IMR-90 (cell line): ENCODE results near the gene COLEC12. TPM values are rescaled to one million over a fixed set of nuclear protein-coding genes. Genes with fewer than 3 reads are reported as not detected.

Source experiments
- ATAC-seq: fragments of 200-7000 bp; cut with Tn5 transposase; 2 replicates; pipeline ENCODE4 v1.9.1; 2020; ENCODE audit warnings: low read depth, mild to moderate bottlenecking, moderate library complexity
- BruUV-seq: library from RNA; stranded (reverse); fragments of 400-500 nt; replicated peaks from 2 replicates; lab custom pipeline; 2021; lab: Mats Ljungman, UMichigan
- CTCF ChIA-PET: fragments of 300-600 bp; formaldehyde crosslinking; extraction: SDS; loops from one replicate; lab custom pipeline; 2021; ENCODE audit warnings: antibody characterized with exemption; lab: Yijun Ruan, JAX
- POLR2A ChIA-PET: fragments of 300-600 bp; sonication (Branson Sonifier 250); formaldehyde crosslinking; loops from one replicate; lab custom pipeline; 2022; ENCODE audit warnings: antibody characterized with exemption; ENCODE audit not compliant: unreplicated experiment; lab: Charles Lee
- DNase-seq: peaks from one replicate; pipeline ENCODE4 v3.0.0; 2013
- H2AFZ ChIP-seq: replicated peaks from 2 replicates; pipeline ENCODE3; 2013; ENCODE audit warnings: low read length, mild to moderate bottlenecking; ENCODE audit not compliant: poor library complexity
- H2AK5ac ChIP-seq: 2 replicates; pipeline ENCODE4 v1.6.1; 2013; ENCODE audit warnings: low read depth, low read length, inconsistent platforms
- H2AK9ac ChIP-seq: replicated peaks from 2 replicates; pipeline ENCODE3; 2013; ENCODE audit warnings: mild to moderate bottlenecking, low read depth, low read length, moderate library complexity; ENCODE audit not compliant: poor library complexity
- H2BK120ac ChIP-seq: 2 replicates; pipeline ENCODE4 v1.6.1; 2013; ENCODE audit warnings: low read depth, low read length, inconsistent platforms
- H2BK15ac ChIP-seq: 3 replicates; pipeline ENCODE4 v1.6.1; 2013; ENCODE audit warnings: low read depth, low read length, inconsistent platforms
- H2BK20ac ChIP-seq: 2 replicates; pipeline ENCODE4 v1.6.1; 2013; ENCODE audit warnings: low read depth, mild to moderate bottlenecking, inconsistent platforms, low read length, moderate library complexity
- H2BK5ac ChIP-seq: 2 replicates; pipeline ENCODE4 v1.6.1; 2013; ENCODE audit warnings: mild to moderate bottlenecking, low read depth, low read length, inconsistent platforms; ENCODE audit not compliant: poor library complexity, severe bottlenecking
- H3K14ac ChIP-seq: replicated peaks from 2 replicates; pipeline ENCODE4 v1.6.1; 2013; ENCODE audit warnings: low read depth, low read length, inconsistent platforms
- H3K18ac ChIP-seq: 2 replicates; pipeline ENCODE4 v1.6.1; 2013; ENCODE audit warnings: low read depth, low read length, control low read depth
- H3K23ac ChIP-seq: 2 replicates; pipeline ENCODE4 v1.6.1; 2013; ENCODE audit warnings: low read depth, low read length, inconsistent platforms
- H3K27ac ChIP-seq: 2 replicates; pipeline ENCODE4 v1.5.1; 2013; ENCODE audit warnings: mild to moderate bottlenecking, control low read depth, low read length; ENCODE audit not compliant: insufficient read depth
- H3K27me3 ChIP-seq: 2 replicates; pipeline ENCODE4 v1.6.1; 2013; ENCODE audit warnings: low read length; ENCODE audit not compliant: control insufficient read depth, insufficient read depth
- H3K36me3 ChIP-seq: 2 replicates; pipeline ENCODE4 v1.6.1; 2013; ENCODE audit warnings: low read length, mixed read lengths; ENCODE audit not compliant: control insufficient read depth, insufficient read depth
- H3K4ac ChIP-seq: 2 replicates; pipeline ENCODE4 v1.6.1; 2013; ENCODE audit warnings: low read depth, low read length, inconsistent platforms
- H3K4me1 ChIP-seq: 2 replicates; pipeline ENCODE4 v1.6.1; 2013; ENCODE audit warnings: low read length, mixed read lengths; ENCODE audit not compliant: control insufficient read depth, insufficient read depth
- H3K4me2 ChIP-seq: 2 replicates; pipeline ENCODE4 v1.6.1; 2013; ENCODE audit warnings: low read depth, mild to moderate bottlenecking, control low read depth, low read length, moderate library complexity
- H3K4me3 ChIP-seq: 2 replicates; pipeline ENCODE4 v1.5.1; 2013; ENCODE audit warnings: low read depth, mild to moderate bottlenecking, control low read depth, low read length, moderate library complexity; ENCODE audit not compliant: insufficient read depth
- H3K56ac ChIP-seq: 2 replicates; pipeline ENCODE4 v1.6.1; 2013; ENCODE audit warnings: low read length, inconsistent platforms; ENCODE audit not compliant: insufficient read depth; ENCODE audit errors: extremely low read depth
- H3K79me1 ChIP-seq, 2 experiments: 2 replicates each; pipeline ENCODE4 v1.6.1; 2013; ENCODE audit warnings: low read length in 2 of 2, inconsistent platforms in 1 of 2, low read depth in 1 of 2
- H3K9ac ChIP-seq: 2 replicates; pipeline ENCODE4 v1.6.1; 2013; ENCODE audit warnings: low read depth, low read length, control low read depth
- H3K9me1 ChIP-seq: 2 replicates; pipeline ENCODE4 v1.6.1; 2013; ENCODE audit warnings: low read length, inconsistent platforms; ENCODE audit not compliant: insufficient read depth
- H3K9me3 ChIP-seq: 2 replicates; pipeline ENCODE4 v1.6.1; 2013; ENCODE audit warnings: low read length; ENCODE audit not compliant: control insufficient read depth, insufficient read depth
- H4K20me1 ChIP-seq: 2 replicates; pipeline ENCODE4 v1.6.1; 2013; ENCODE audit warnings: low read length, inconsistent platforms; ENCODE audit not compliant: insufficient read depth
- H4K5ac ChIP-seq: 2 replicates; pipeline ENCODE4 v1.6.1; 2013; ENCODE audit warnings: mild to moderate bottlenecking, low read depth, low read length, control low read depth
- H4K8ac ChIP-seq, 2 experiments: 2 replicates each; pipeline ENCODE4 v1.6.1; 2013; ENCODE audit warnings: low read depth in 2 of 2, low read length in 2 of 2, control low read depth in 1 of 2, inconsistent platforms in 1 of 2
- H4K91ac ChIP-seq: 2 replicates; pipeline ENCODE4 v1.6.1; 2013; ENCODE audit warnings: low read depth, low read length, inconsistent platforms; ENCODE audit not compliant: insufficient read depth
- BHLHE40 ChIP-seq: fragments of 150-350 bp; IDR thresholded peaks from 2 replicates; pipeline ENCODE4 v1.6.1; 2016; ENCODE audit warnings: mild to moderate bottlenecking, low read depth, low read length
- CHD1 ChIP-seq: IDR thresholded peaks from 2 replicates; pipeline ENCODE4 v1.6.1; 2012; ENCODE audit warnings: low read depth, low read length, improper control_type of control experiment
- CTCF ChIP-seq: conservative IDR thresholded peaks from 2 replicates; pipeline ENCODE4 v1.5.1; 2012; ENCODE audit warnings: mild to moderate bottlenecking, low read depth, low read length, improper control_type of control experiment
- ELK1 ChIP-seq: fragments of 150-350 bp; IDR thresholded peaks from 2 replicates; pipeline ENCODE4 v1.6.1; 2016; ENCODE audit warnings: low read depth, mild to moderate bottlenecking, low read length, moderate library complexity, borderline replicate concordance
- FOS ChIP-seq: fragments of 150-350 bp; IDR thresholded peaks from 2 replicates; pipeline ENCODE4 v1.6.1; 2016; ENCODE audit warnings: low read depth, low read length
- MAFK ChIP-seq: IDR thresholded peaks from 2 replicates; pipeline ENCODE4 v1.6.1; 2012; ENCODE audit warnings: low read depth, low read length, improper control_type of control experiment
- MXI1 ChIP-seq: IDR thresholded peaks from 2 replicates; pipeline ENCODE4 v1.6.1; 2012; ENCODE audit warnings: low read depth, mild to moderate bottlenecking, low read length, moderate library complexity, borderline replicate concordance
- NFE2L2 ChIP-seq: fragments of 150-350 bp; IDR thresholded peaks from 2 replicates; pipeline ENCODE4 v1.6.1; 2016; ENCODE audit warnings: low read depth, mild to moderate bottlenecking, low read length
- POLR2A ChIP-seq: IDR thresholded peaks from 2 replicates; pipeline ENCODE4 v1.6.1; 2012; ENCODE audit warnings: mild to moderate bottlenecking, low read depth, low read length
- RAD21 ChIP-seq: IDR thresholded peaks from 2 replicates; pipeline ENCODE4 v1.6.1; 2012; ENCODE audit warnings: low read length, improper control_type of control experiment
- RCOR1 ChIP-seq: IDR thresholded peaks from 2 replicates; pipeline ENCODE4 v1.6.1; 2012; ENCODE audit warnings: mild to moderate bottlenecking, low read length, improper control_type of control experiment; ENCODE audit not compliant: insufficient replicate concordance
- RFX5 ChIP-seq: IDR thresholded peaks from 2 replicates; pipeline ENCODE4 v1.8.0; 2012; ENCODE audit warnings: low read depth, mild to moderate bottlenecking, low read length, moderate library complexity
- SMC3 ChIP-seq: fragments of 150-350 bp; IDR thresholded peaks from 2 replicates; pipeline ENCODE4 v1.6.1; 2016; ENCODE audit warnings: low read depth, mild to moderate bottlenecking, antibody characterized with exemption, low read length, moderate library complexity
- WGBS, 2 experiments: methylation state at CpG; one replicate each; pipeline versions ENCODE4 v1.1.5 to v1.1.7; 2013; ENCODE audit warnings: missing lambda C conversion rate in 2 of 2; ENCODE audit not compliant: insufficient read length in 1 of 2; ENCODE audit errors: extremely low coverage in 2 of 2; 5-methylcytosine and 5-hydroxymethylcytosine counted together
- dilution Hi-C: fragments of 300-500 bp; cut with HindIII; formaldehyde crosslinking; loops from one replicate; pipeline ENCODE4 v1.14.3; 2018; ENCODE audit warnings: low sequenced_read_pairs; ENCODE audit not compliant: unreplicated experiment
- in situ Hi-C: fragments of 300-500 bp; cut with MboI; formaldehyde crosslinking; loops from 3 replicates; pipeline ENCODE4 v1.14.3; 2019; ENCODE audit warnings: low sequenced_read_pairs, inconsistent platforms, mixed read lengths
- intact Hi-C: fragments of 100-400 bp; cut with micrococcal nuclease; formaldehyde crosslinking; loops from 2 replicates; pipeline ENCODE4 v1.10.0; 2022
- polyA plus RNA-seq, 3 experiments: library from polyadenylated mRNA; depleted of rRNA; stranded (reverse); fragments of >200 nt; gene quantifications; 2 replicates each; pipeline ENCODE4 v1.2.3, GENCODE V29; 2012; ENCODE audit warnings: low replicate concordance in 1 of 3
- total RNA-seq: library from RNA; depleted of rRNA; stranded (reverse); fragments of >200 nt; gene quantifications from 2 replicates; pipeline ENCODE4 v1.2.3, GENCODE V29; 2012
- TF ChIP-seq, protein P1 (sequence below): fragments of 150-350 bp; IDR thresholded peaks from 2 replicates; pipeline ENCODE4 v1.6.1; 2017; ENCODE audit warnings: mild to moderate bottlenecking, antibody characterized with exemption, low read length, low read depth

COLEC12 gene
- total and polyA plus RNA-seq, 2 of the 4 experiments (the other 2 are of a cell fraction) = 1.0 to 2.3 TPM

- ChIA-PET CTCF (interaction anchor here (1.0 kb wide), 1 partner anchor 58 kb away, joined by 5 read pairs; no protein-coding TSS in a partner anchor), POLR2A (no interaction called here)
- H3K27ac ChIP-seq = no peak overlapping the region
- no peak overlapping the region for H2AK9ac ChIP-seq
- H3K56ac ChIP-seq = no peak overlapping the region
- 17% methylated on average over 1 of the region's 5 CpGs; no CpG with 5 or more reads in 1 of the 2 experiments for WGBS, 2 experiments
- no peaks in the 10 kb centered on the region for H3K36me3 ChIP-seq
- H3K79me1 ChIP-seq = no peaks in the 10 kb centered on the region
- no peak overlapping the region for H2BK120ac ChIP-seq
- 0 out of 2 replicates have a peak overlapping the region, but pooled peaks have one; percentile 53 for H3K14ac ChIP-seq
- in situ Hi-C loops (no loop called here), dilution Hi-C loops (no loop called here), intact Hi-C loops (no loop called here)
- H3K9me1 ChIP-seq = no peaks in the 10 kb centered on the region
- peaks cover 3% of the 10 kb centered on the region; the same call in 1 of the 2 replicates for H3K4me1 ChIP-seq
- DNase-seq (peak; percentile 57), ATAC-seq (peak; percentile 42; the same call in 1 of the 2 replicates)
- H3K9me3 ChIP-seq = peaks cover 9% of the 10 kb centered on the region
- H2AK5ac ChIP-seq = no peak overlapping the region
- no peak overlapping the region for H3K4me3 ChIP-seq
- no peak overlapping the region for H2BK15ac ChIP-seq
- no peak overlapping the region for H2BK20ac ChIP-seq
- no peaks in the 10 kb centered on the region; the same call in 1 of the 2 replicates for H3K27me3 ChIP-seq
- no peak overlapping the region for H2AFZ ChIP-seq
- H3K23ac ChIP-seq = no peak overlapping the region
- no peak overlapping the region for H3K18ac ChIP-seq
- no peaks in the 10 kb centered on the region for H4K20me1 ChIP-seq
- no peak overlapping the region for H4K5ac ChIP-seq
- no peak overlapping the region for H2BK5ac ChIP-seq
- no peak overlapping the region for H3K4me2 ChIP-seq
- H3K4ac ChIP-seq = no peak overlapping the region
- no peak overlapping the region for H4K91ac ChIP-seq
- no peak overlapping the region for H4K8ac ChIP-seq
- no peak for TF ChIP-seq FOS
- TF ChIP-seq ELK1 = no peak
- TF ChIP-seq POLR2A = no peak
- TF ChIP-seq RFX5 = no peak
- no peak for TF ChIP-seq BHLHE40
- TF ChIP-seq SMC3 = no peak
- no peak for TF ChIP-seq CHD1
- TF ChIP-seq MXI1 = no peak
- TF ChIP-seq RCOR1 = no peak
- TF ChIP-seq, protein P1, sequence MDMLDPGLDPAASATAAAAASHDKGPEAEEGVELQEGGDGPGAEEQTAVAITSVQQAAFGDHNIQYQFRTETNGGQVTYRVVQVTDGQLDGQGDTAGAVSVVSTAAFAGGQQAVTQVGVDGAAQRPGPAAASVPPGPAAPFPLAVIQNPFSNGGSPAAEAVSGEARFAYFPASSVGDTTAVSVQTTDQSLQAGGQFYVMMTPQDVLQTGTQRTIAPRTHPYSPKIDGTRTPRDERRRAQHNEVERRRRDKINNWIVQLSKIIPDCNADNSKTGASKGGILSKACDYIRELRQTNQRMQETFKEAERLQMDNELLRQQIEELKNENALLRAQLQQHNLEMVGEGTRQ = no peak
- TF ChIP-seq RAD21 = no peak
- TF ChIP-seq NFE2L2 = no peak
- no peak for TF ChIP-seq CTCF
- no peak for TF ChIP-seq MAFK
- no TSS peak for BruUV-seq
- no peak overlapping the region for H3K9ac ChIP-seq
These were observed 53.5 kb downstream of the COLEC12 start for GRCh38 chr18:446941-447560.
